Measurements from ENCODE around the gene RAB7B.

The RAB7B gene

DNA sequence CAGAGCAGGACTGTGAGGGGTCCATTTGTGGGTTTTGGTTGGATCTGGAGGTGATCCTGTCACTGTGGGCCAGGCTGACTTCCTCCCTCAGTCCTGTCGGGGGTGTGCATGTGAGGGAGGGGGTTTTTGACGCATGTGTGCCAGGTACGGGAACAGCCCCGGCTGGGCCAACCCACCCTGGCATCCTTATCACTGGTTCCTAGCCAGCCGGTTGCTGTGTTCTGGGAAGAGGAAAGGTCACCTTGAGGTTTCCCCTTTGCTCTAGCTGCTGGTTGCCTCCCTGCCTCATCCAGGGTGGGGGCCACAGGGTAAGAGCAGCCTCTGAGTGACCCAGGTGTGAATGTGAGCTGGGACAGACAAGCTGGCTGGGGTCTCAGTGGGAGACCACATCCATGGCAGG, 62.5 kb downstream of the RAB7B start:
- H3K4me3 ChIP-seq (ENCODE audit: low read length): no peak overlapping the region
- no peaks in the 10 kb centered on the region; the same call in 1 of the 2 replicates for H4K20me1 ChIP-seq (ENCODE audit: control insufficient read depth, insufficient read depth, low read depth, low read length)
- no peaks in the 10 kb centered on the region for H3K36me3 ChIP-seq (ENCODE audit: control insufficient read depth, low read length)
- H3K4me1 ChIP-seq (ENCODE audit: control insufficient read depth, low read length): no peaks in the 10 kb centered on the region
- no peaks in the 10 kb centered on the region for H3K79me2 ChIP-seq (ENCODE audit: control insufficient read depth, low read length)
- H3K9me2 ChIP-seq (replicated peaks; ENCODE audit: control insufficient read depth, low read length): no peaks in the 10 kb centered on the region
- H3K27me3 ChIP-seq (ENCODE audit: control insufficient read depth, low read length): peaks cover 64% of the 10 kb centered on the region
- H3F3A ChIP-seq (ENCODE audit: control insufficient read depth, insufficient read depth): no peaks in the 10 kb centered on the region
- TF ChIP-seq EZH2phosphoT487 (IDR thresholded peaks at IDR 0.05; ENCODE audit: borderline replicate concordance, low read length): no peak
- TF ChIP-seq, protein P1, sequence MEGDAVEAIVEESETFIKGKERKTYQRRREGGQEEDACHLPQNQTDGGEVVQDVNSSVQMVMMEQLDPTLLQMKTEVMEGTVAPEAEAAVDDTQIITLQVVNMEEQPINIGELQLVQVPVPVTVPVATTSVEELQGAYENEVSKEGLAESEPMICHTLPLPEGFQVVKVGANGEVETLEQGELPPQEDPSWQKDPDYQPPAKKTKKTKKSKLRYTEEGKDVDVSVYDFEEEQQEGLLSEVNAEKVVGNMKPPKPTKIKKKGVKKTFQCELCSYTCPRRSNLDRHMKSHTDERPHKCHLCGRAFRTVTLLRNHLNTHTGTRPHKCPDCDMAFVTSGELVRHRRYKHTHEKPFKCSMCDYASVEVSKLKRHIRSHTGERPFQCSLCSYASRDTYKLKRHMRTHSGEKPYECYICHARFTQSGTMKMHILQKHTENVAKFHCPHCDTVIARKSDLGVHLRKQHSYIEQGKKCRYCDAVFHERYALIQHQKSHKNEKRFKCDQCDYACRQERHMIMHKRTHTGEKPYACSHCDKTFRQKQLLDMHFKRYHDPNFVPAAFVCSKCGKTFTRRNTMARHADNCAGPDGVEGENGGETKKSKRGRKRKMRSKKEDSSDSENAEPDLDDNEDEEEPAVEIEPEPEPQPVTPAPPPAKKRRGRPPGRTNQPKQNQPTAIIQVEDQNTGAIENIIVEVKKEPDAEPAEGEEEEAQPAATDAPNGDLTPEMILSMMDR (IDR thresholded peaks at IDR 0.05; ENCODE audit: low read depth, low read length, poor library complexity, severe bottlenecking): no peak
- H3K27ac ChIP-seq (ENCODE audit: low read depth, low read length): no peak overlapping the region
- no peaks in the 10 kb centered on the region for H3K9me3 ChIP-seq (ENCODE audit: control insufficient read depth, insufficient read depth, low read length)
- H3K4me2 ChIP-seq (ENCODE audit: low read length): no peak overlapping the region

GRCh38 chr1:205939690-205940330, 63.4 kb downstream of the RAB7B start:
- no peak for TF ChIP-seq EZH2phosphoT487 (IDR thresholded peaks at IDR 0.05; ENCODE audit: borderline replicate concordance, low read length)
- TF ChIP-seq, protein P1 (IDR thresholded peaks at IDR 0.05; ENCODE audit: low read depth, low read length, poor library complexity, severe bottlenecking): peak; percentile 37
- Histone ChIP-seq H3K27ac (ENCODE audit: low read depth, low read length) (no peak overlapping the region), H3K4me3 (ENCODE audit: low read length) (no peak overlapping the region), H3K36me3 (ENCODE audit: control insufficient read depth, low read length) (no peaks in the 10 kb centered on the region), H3K79me2 (ENCODE audit: control insufficient read depth, low read length) (no peaks in the 10 kb centered on the region), H3K27me3 (ENCODE audit: control insufficient read depth, low read length) (peaks cover 57% of the 10 kb centered on the region), H3K9me3 (ENCODE audit: control insufficient read depth, insufficient read depth, low read length) (no peaks in the 10 kb centered on the region), H3K4me2 (ENCODE audit: low read length) (no peak overlapping the region), H4K20me1 (ENCODE audit: control insufficient read depth, insufficient read depth, low read depth, low read length) (no peaks in the 10 kb centered on the region; the same call in 1 of the 2 replicates), H3F3A (ENCODE audit: control insufficient read depth, insufficient read depth) (no peaks in the 10 kb centered on the region), H3K4me1 (ENCODE audit: control insufficient read depth, low read length) (no peaks in the 10 kb centered on the region), H3K9me2 (replicated peaks; ENCODE audit: control insufficient read depth, low read length) (no peaks in the 10 kb centered on the region)

- Histone ChIP-seq H3K79me2 (ENCODE audit: control insufficient read depth, low read length) (no peaks in the 10 kb centered on the region), H3K27ac (ENCODE audit: low read depth, low read length) (no peak overlapping the region), H3K4me2 (ENCODE audit: low read length) (no peak overlapping the region), H3K4me3 (ENCODE audit: low read length) (no peak overlapping the region), H3K27me3 (ENCODE audit: control insufficient read depth, low read length) (peaks cover 56% of the 10 kb centered on the region), H3K36me3 (ENCODE audit: control insufficient read depth, low read length) (no peaks in the 10 kb centered on the region), H4K20me1 (ENCODE audit: control insufficient read depth, insufficient read depth, low read depth, low read length) (no peaks in the 10 kb centered on the region; the same call in 1 of the 2 replicates), H3F3A (ENCODE audit: control insufficient read depth, insufficient read depth) (no peaks in the 10 kb centered on the region), H3K9me3 (ENCODE audit: control insufficient read depth, insufficient read depth, low read length) (no peaks in the 10 kb centered on the region), H3K9me2 (replicated peaks; ENCODE audit: control insufficient read depth, low read length) (no peaks in the 10 kb centered on the region), H3K4me1 (ENCODE audit: control insufficient read depth, low read length) (no peaks in the 10 kb centered on the region)
- no peak for TF ChIP-seq EZH2phosphoT487 (IDR thresholded peaks at IDR 0.05; ENCODE audit: borderline replicate concordance, low read length)
- TF ChIP-seq, protein P1 (IDR thresholded peaks at IDR 0.05; ENCODE audit: low read depth, low read length, poor library complexity, severe bottlenecking): no peak
Measured at GRCh38 chr1:205938682-205939081, 64.5 kb downstream of the RAB7B start.
